Endothelial cell of umbilical vein (primary cell): ENCODE results near the gene BBS10. TPM values are rescaled to one million over a fixed set of nuclear protein-coding genes. Genes with fewer than 3 reads are reported as not detected.

Source experiments
- BruUV-seq: library from RNA; stranded (reverse); fragments of 400-500 nt; replicated peaks from 2 replicates; lab custom pipeline; 2021; lab: Mats Ljungman, UMichigan
- CTCF ChIA-PET: fragments of 300-600, 350-600 bp; sonication (Branson Sonifier 250); formaldehyde crosslinking; loops from one replicate; lab custom pipeline; 2021; ENCODE audit warnings: antibody characterized with exemption, inconsistent platforms; lab: Charles Lee
- POLR2A ChIA-PET: fragments of 300-600, 350-600 bp; sonication (Branson Sonifier 250); formaldehyde crosslinking; loops from one replicate; lab custom pipeline; 2021; ENCODE audit warnings: antibody characterized with exemption, inconsistent platforms; lab: Charles Lee
- DNase-seq: peaks from one replicate; pipeline ENCODE4 v3.0.0-alpha.2; 2011; ENCODE audit warnings: low read depth, low spot score
- FAIRE-seq: peaks from 2 replicates; lab custom pipeline; 2011; peaks lifted over from hg19 to GRCh38; lab: Jason Lieb, UNC
- H2AFZ ChIP-seq: 2 replicates; pipeline ENCODE4 v1.6.0; 2012; ENCODE audit warnings: low read depth, low read length, control low read depth, inconsistent platforms
- H3K27ac ChIP-seq: 2 replicates; pipeline ENCODE4 v1.5.1; 2011; ENCODE audit warnings: low read depth, mild to moderate bottlenecking, control low read depth, low read length, moderate library complexity; ENCODE audit not compliant: insufficient read depth
- H3K27me3 ChIP-seq, 2 experiments: 2 replicates each; pipeline versions ENCODE4 v1.6.0 to v1.6.1; 2011; ENCODE audit warnings: low read length in 2 of 2, mixed read lengths in 1 of 2; ENCODE audit not compliant: control insufficient read depth in 2 of 2, insufficient read depth in 2 of 2
- H3K36me3 ChIP-seq, 2 experiments: 2 replicates in 1 of 2; 3 replicates in 1 of 2; pipeline ENCODE4 v1.5.1; 2011; ENCODE audit warnings: low read length in 2 of 2, mild to moderate bottlenecking in 1 of 2, moderate library complexity in 1 of 2; ENCODE audit not compliant: control insufficient read depth in 2 of 2, insufficient read depth in 2 of 2; ENCODE audit errors: extremely low read depth in 1 of 2
- H3K4me1 ChIP-seq: 3 replicates; pipeline ENCODE4 v1.5.1; 2011; ENCODE audit warnings: mild to moderate bottlenecking, low read length; ENCODE audit not compliant: control insufficient read depth, insufficient read depth; ENCODE audit errors: extremely low read depth
- H3K4me2 ChIP-seq: 2 replicates; pipeline ENCODE4 v1.6.1; 2011; ENCODE audit warnings: low read length, control low read depth, mixed read lengths; ENCODE audit not compliant: insufficient read depth
- H3K4me3 ChIP-seq, 3 experiments: fragments of 200-600 bp in 1 of 3; sonication (generic), shearing (Covaris generic) in 1 of 3; replicated peaks in 1 of 3; 2 replicates each; pipeline ENCODE4 v1.5.1; 2011 to 2016; ENCODE audit warnings: control low read depth in 3 of 3, low read length in 3 of 3, mild to moderate bottlenecking in 2 of 3, inconsistent platforms in 1 of 3, low read depth in 1 of 3, moderate library complexity in 1 of 3; ENCODE audit not compliant: insufficient read depth in 1 of 3
- H3K79me2 ChIP-seq: 2 replicates; pipeline ENCODE4 v1.6.0; 2012; ENCODE audit warnings: low read length, inconsistent platforms; ENCODE audit not compliant: control insufficient read depth, insufficient read depth
- H3K9ac ChIP-seq: replicated peaks from 2 replicates; pipeline ENCODE3; 2011; ENCODE audit warnings: low read length, control low read depth; ENCODE audit not compliant: insufficient read depth; ENCODE audit errors: extremely low read depth
- H3K9me1 ChIP-seq: replicated peaks from 3 replicates; pipeline ENCODE4 v1.6.0; 2011; ENCODE audit warnings: mild to moderate bottlenecking, low read length; ENCODE audit not compliant: control insufficient read depth, insufficient read depth; ENCODE audit errors: extremely low read depth
- H3K9me3 ChIP-seq: replicated peaks from 2 replicates; pipeline ENCODE4 v1.5.1; 2012; ENCODE audit warnings: low read length, inconsistent platforms; ENCODE audit not compliant: control insufficient read depth, insufficient read depth
- H4K20me1 ChIP-seq: replicated peaks from 2 replicates; pipeline ENCODE3; 2011; ENCODE audit warnings: mild to moderate bottlenecking, low read length; ENCODE audit not compliant: control insufficient read depth, insufficient read depth; ENCODE audit errors: extremely low read depth
- FOS ChIP-seq: IDR thresholded peaks from 2 replicates; pipeline ENCODE4 v1.6.1; 2011; ENCODE audit warnings: mild to moderate bottlenecking, low read length, moderate library complexity, borderline replicate concordance; ENCODE audit not compliant: insufficient read depth
- GATA2 ChIP-seq: IDR thresholded peaks from 2 replicates; pipeline ENCODE4 v1.7.0; 2011; ENCODE audit warnings: low read depth, mild to moderate bottlenecking, moderate library complexity, mixed read lengths, low read length; ENCODE audit not compliant: insufficient read length, insufficient read depth
- JUN ChIP-seq: IDR thresholded peaks from 2 replicates; pipeline ENCODE4 v1.6.1; 2011; ENCODE audit warnings: borderline replicate concordance, low read depth; ENCODE audit not compliant: insufficient read length, insufficient read depth
- MAX ChIP-seq: IDR thresholded peaks from 2 replicates; pipeline ENCODE4 v1.6.1; 2011; ENCODE audit not compliant: insufficient read depth, insufficient read length
- POLR2A ChIP-seq: IDR thresholded peaks from 2 replicates; pipeline ENCODE4 v1.6.1; 2012; ENCODE audit warnings: low read depth, mild to moderate bottlenecking, control low read depth, low read length
- POLR2AphosphoS5 ChIP-seq: IDR thresholded peaks from 2 replicates; pipeline ENCODE4 v1.6.1; 2012; ENCODE audit warnings: low read depth, mild to moderate bottlenecking, control low read depth, low read length, moderate library complexity; ENCODE audit not compliant: insufficient read depth
- dilution Hi-C: fragments of 300-500 bp; cut with MboI; formaldehyde crosslinking; loops from one replicate; pipeline ENCODE4 v1.15.0; 2019; ENCODE audit warnings: low sequenced_read_pairs; ENCODE audit not compliant: extremely low pct_ligation_motif_present
- intact Hi-C: fragments of 100-400 bp; cut with micrococcal nuclease; formaldehyde crosslinking; loops from one replicate; pipeline ENCODE4 v1.10.0; 2022
- polyA plus RNA-seq, 4 experiments: library from polyadenylated mRNA; depleted of rRNA in 3 of 4; stranded (reverse) in 3 of 4; unstranded in 1 of 4; fragments of >200 nt; gene quantifications; 2 replicates each; pipeline versions ENCODE4 v1.2.1 to v1.2.3, GENCODE V29; 2011 to 2012; ENCODE audit warnings: missing spikeins in 1 of 4
- total RNA-seq: library from RNA; stranded (reverse); gene quantifications from 2 replicates; pipeline ENCODE4 v1.2.3, GENCODE V29; 2021
- TF ChIP-seq, protein P1 (sequence below), 2 donors: IDR thresholded peaks; 1 replicate in 1 of 2; 2 replicates in 1 of 2; pipeline ENCODE4 v1.5.1; 2011; ENCODE audit warnings: low read length in 2 of 2, mild to moderate bottlenecking in 2 of 2, moderate library complexity in 2 of 2, control low read depth in 1 of 2, inconsistent platforms in 1 of 2, low read depth in 1 of 2; ENCODE audit not compliant: insufficient read depth in 1 of 2; ENCODE audit errors: extremely low read depth in 1 of 2

Gene BBS10
- total and polyA plus RNA-seq, 2 donors (not counting 3 experiments of a cell fraction or from before 2014, with no cell fraction given), result 3.4 to 7.8 TPM

DNA sequence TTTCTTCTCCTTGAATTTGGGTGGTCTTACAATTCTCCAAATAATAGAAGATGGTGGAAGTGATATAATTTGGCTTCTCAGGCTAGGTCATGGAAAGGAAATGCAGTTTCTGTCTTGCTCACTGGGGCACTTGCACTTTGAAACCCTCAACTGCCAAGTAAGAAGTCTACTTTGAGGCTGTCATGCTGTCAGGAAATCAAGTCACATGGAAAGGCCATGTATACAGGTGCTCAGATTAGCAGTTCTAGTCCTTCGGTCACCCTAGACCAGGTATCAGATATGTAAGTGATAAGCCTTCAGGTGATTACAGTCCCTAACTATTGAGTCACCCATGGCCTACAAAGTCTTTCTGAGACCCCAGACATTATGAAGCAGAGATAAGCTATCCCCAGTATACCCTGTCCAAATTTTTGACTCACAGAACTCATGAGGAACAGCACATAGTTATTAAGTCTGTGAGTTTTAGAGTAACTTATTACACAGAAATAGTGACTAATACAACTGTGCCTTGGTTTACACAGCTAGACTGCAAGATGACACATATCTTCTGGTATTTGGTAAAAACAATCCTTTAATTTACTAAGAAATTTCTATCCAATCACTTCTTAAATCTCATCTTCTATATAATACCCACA lies 26.3 kb upstream of the BBS10 start:
- dilution Hi-C loops (no loop called here), intact Hi-C loops (no loop called here)
- Histone ChIP-seq H3K27ac (no peak overlapping the region), H3K79me2 (no peaks in the 10 kb centered on the region), H3K36me3 (no peaks in the 10 kb centered on the region), H3K27me3 (no peaks in the 10 kb centered on the region), H3K9me3 (no peaks in the 10 kb centered on the region), H3K4me1 (no peaks in the 10 kb centered on the region), H3K9ac (no peak overlapping the region), H3K4me2 (no peak overlapping the region), H3K9me1 (no peaks in the 10 kb centered on the region), H4K20me1 (no peaks in the 10 kb centered on the region), H2AFZ (no peak overlapping the region), H3K4me3 (no peak overlapping the region)
- FAIRE-seq, result no peak
- CTCF ChIA-PET, result no interaction called here
- BruUV-seq, result no TSS peak
- POLR2A ChIA-PET, result no interaction called here
- no peak for DNase-seq
- TF ChIP-seq POLR2AphosphoS5, result no peak
- no peak for TF ChIP-seq GATA2
- no peak for TF ChIP-seq MAX
- no peak for TF ChIP-seq FOS
- TF ChIP-seq JUN, result no peak
- TF ChIP-seq, protein P1, sequence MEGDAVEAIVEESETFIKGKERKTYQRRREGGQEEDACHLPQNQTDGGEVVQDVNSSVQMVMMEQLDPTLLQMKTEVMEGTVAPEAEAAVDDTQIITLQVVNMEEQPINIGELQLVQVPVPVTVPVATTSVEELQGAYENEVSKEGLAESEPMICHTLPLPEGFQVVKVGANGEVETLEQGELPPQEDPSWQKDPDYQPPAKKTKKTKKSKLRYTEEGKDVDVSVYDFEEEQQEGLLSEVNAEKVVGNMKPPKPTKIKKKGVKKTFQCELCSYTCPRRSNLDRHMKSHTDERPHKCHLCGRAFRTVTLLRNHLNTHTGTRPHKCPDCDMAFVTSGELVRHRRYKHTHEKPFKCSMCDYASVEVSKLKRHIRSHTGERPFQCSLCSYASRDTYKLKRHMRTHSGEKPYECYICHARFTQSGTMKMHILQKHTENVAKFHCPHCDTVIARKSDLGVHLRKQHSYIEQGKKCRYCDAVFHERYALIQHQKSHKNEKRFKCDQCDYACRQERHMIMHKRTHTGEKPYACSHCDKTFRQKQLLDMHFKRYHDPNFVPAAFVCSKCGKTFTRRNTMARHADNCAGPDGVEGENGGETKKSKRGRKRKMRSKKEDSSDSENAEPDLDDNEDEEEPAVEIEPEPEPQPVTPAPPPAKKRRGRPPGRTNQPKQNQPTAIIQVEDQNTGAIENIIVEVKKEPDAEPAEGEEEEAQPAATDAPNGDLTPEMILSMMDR (IDR thresholded peaks at IDR 0.05; ENCODE audit: extremely low read depth in 1 of 2, insufficient read depth in 1 of 2, low read depth in 1 of 2, low read length in 2 of 2), result no peak
- no peak for TF ChIP-seq POLR2A
